Fibroblast of lung (primary cell): ENCODE results near the gene HNF1B. TPM values are rescaled to one million over a fixed set of nuclear protein-coding genes. Genes with fewer than 3 reads are reported as not detected.

Experiments
- DNase-seq, 2 donors: peaks; one replicate each; pipeline versions ENCODE4 v3.0.0 to v3.0.0-alpha.2; 2010; ENCODE audit warnings: low read depth in 2 of 2
- H2AFZ ChIP-seq: 2 replicates; pipeline ENCODE4 v1.5.1; 2012; ENCODE audit warnings: low read length, control low read depth, inconsistent platforms
- H3K27ac ChIP-seq: 2 replicates; pipeline ENCODE4 v1.5.1; 2011; ENCODE audit warnings: low read length, control low read depth; ENCODE audit not compliant: insufficient read depth
- H3K27me3 ChIP-seq: 2 replicates; pipeline ENCODE4 v1.5.1; 2011; ENCODE audit warnings: mild to moderate bottlenecking, low read length; ENCODE audit not compliant: control insufficient read depth, insufficient read depth
- H3K36me3 ChIP-seq: 2 replicates; pipeline ENCODE4 v1.5.1; 2011; ENCODE audit warnings: low read length; ENCODE audit not compliant: control insufficient read depth, insufficient read depth
- H3K4me1 ChIP-seq: 2 replicates; pipeline ENCODE4 v1.5.1; 2011; ENCODE audit warnings: low read length; ENCODE audit not compliant: control insufficient read depth, insufficient read depth; ENCODE audit errors: extremely low read depth
- H3K4me2 ChIP-seq: 2 replicates; pipeline ENCODE4 v1.5.1; 2011; ENCODE audit warnings: low read length, control low read depth; ENCODE audit not compliant: insufficient read depth; ENCODE audit errors: extremely low read depth
- H3K4me3 ChIP-seq, 4 experiments: fragments of 200-600 bp in 1 of 4; sonication (generic) in 1 of 4; replicated peaks in 1 of 4; 2 replicates each; pipeline ENCODE4 v1.5.1; 2011 to 2016; ENCODE audit warnings: low read length in 4 of 4, low read depth in 3 of 4, mild to moderate bottlenecking in 3 of 4, control low read depth in 2 of 4, inconsistent platforms in 1 of 4, mixed read lengths in 1 of 4; ENCODE audit not compliant: insufficient read depth in 1 of 4; ENCODE audit errors: control extremely low read depth in 1 of 4
- H3K79me2 ChIP-seq: 2 replicates; pipeline ENCODE4 v1.5.1; 2012; ENCODE audit warnings: mild to moderate bottlenecking, low read length, inconsistent platforms; ENCODE audit not compliant: control insufficient read depth, insufficient read depth
- H3K9ac ChIP-seq: 2 replicates; pipeline ENCODE4 v1.5.1; 2011; ENCODE audit warnings: mild to moderate bottlenecking, low read length, control low read depth; ENCODE audit not compliant: insufficient read depth
- H3K9me3 ChIP-seq: 2 replicates; pipeline ENCODE4 v1.5.1; 2012; ENCODE audit warnings: low read depth, low read length; ENCODE audit not compliant: control insufficient read depth, insufficient read depth
- H4K20me1 ChIP-seq: 2 replicates; pipeline ENCODE4 v1.5.1; 2011; ENCODE audit warnings: low read length; ENCODE audit not compliant: control insufficient read depth, insufficient read depth; ENCODE audit errors: extremely low read depth
- CTCF ChIP-seq, 2 donors: IDR thresholded peaks in 1 of 2; conservative IDR thresholded peaks in 1 of 2; 1 replicate in 1 of 2; 2 replicates in 1 of 2; pipeline ENCODE4 v1.5.1; 2011 to 2012; ENCODE audit warnings: low read length in 2 of 2, control low read depth in 1 of 2, inconsistent platforms in 1 of 2, low read depth in 1 of 2, mild to moderate bottlenecking in 1 of 2
- EZH2 ChIP-seq: IDR thresholded peaks from 2 replicates; pipeline ENCODE4 v1.5.1; 2012; ENCODE audit warnings: low read length, control low read depth, mild to moderate bottlenecking; ENCODE audit errors: missing control alignments
- polyA plus RNA-seq, 2 donors: library from polyadenylated mRNA; depleted of rRNA in 1 of 2; stranded (reverse) in 1 of 2; unstranded in 1 of 2; fragments of >200 nt; gene quantifications; 2 replicates each; pipeline ENCODE4 v1.2.1, GENCODE V29; 2011 to 2012; ENCODE audit warnings: missing spikeins in 1 of 2
- total RNA-seq: library from RNA; depleted of rRNA; stranded (reverse); fragments of >200 nt; gene quantifications from 2 replicates; pipeline ENCODE4 v1.2.1, GENCODE V29; 2014

Gene HNF1B
- total and polyA plus RNA-seq, 2 donors (not counting 1 experiment from before 2014, with no cell fraction given) = not detected

GRCh38 chr17:37750292-37750691 lies 5.4 kb upstream of the HNF1B start:
- no peaks in the 10 kb centered on the region for H3K36me3 ChIP-seq
- H3K4me1 ChIP-seq = no peaks in the 10 kb centered on the region
- H3K4me3 ChIP-seq = no peak overlapping the region
- no peaks in the 10 kb centered on the region for H3K79me2 ChIP-seq
- TF ChIP-seq CTCF (conservative IDR thresholded peaks at IDR 0.05 in 1 of 2, IDR thresholded peaks at IDR 0.05 in 1 of 2; ENCODE audit: low read depth in 1 of 2, low read length in 2 of 2) (no peak), EZH2 (no peak)
- H2AFZ ChIP-seq = no peak overlapping the region
- H4K20me1 ChIP-seq = no peaks in the 10 kb centered on the region
- peaks cover 27% of the 10 kb centered on the region for H3K27me3 ChIP-seq
- H3K4me2 ChIP-seq = no peak overlapping the region
- no peaks in the 10 kb centered on the region for H3K9me3 ChIP-seq
- no peak for DNase-seq
- H3K27ac ChIP-seq = no peak overlapping the region
- no peak overlapping the region for H3K9ac ChIP-seq

GRCh38 chr17:37747222-37747621 lies 2.4 kb upstream of the HNF1B start:
- no peak overlapping the region for H2AFZ ChIP-seq
- H3K4me1 ChIP-seq = no peaks in the 10 kb centered on the region
- no peak overlapping the region for H3K4me2 ChIP-seq
- no peaks in the 10 kb centered on the region for H4K20me1 ChIP-seq
- H3K9ac ChIP-seq = no peak overlapping the region
- TF ChIP-seq CTCF (conservative IDR thresholded peaks at IDR 0.05 in 1 of 2, IDR thresholded peaks at IDR 0.05 in 1 of 2; ENCODE audit: low read depth in 1 of 2, low read length in 2 of 2) (no peak), EZH2 (no peak)
- H3K27ac ChIP-seq = no peak overlapping the region
- peaks cover 57% of the 10 kb centered on the region for H3K27me3 ChIP-seq
- no peaks in the 10 kb centered on the region for H3K36me3 ChIP-seq
- H3K79me2 ChIP-seq = no peaks in the 10 kb centered on the region
- no peak overlapping the region for H3K4me3 ChIP-seq
- no peaks in the 10 kb centered on the region for H3K9me3 ChIP-seq
- DNase-seq = no peak

- no peak for DNase-seq
- Histone ChIP-seq H3K36me3 (no peaks in the 10 kb centered on the region), H3K79me2 (no peaks in the 10 kb centered on the region), H3K9ac (no peak overlapping the region), H3K4me3 (no peak overlapping the region), H3K4me1 (no peaks in the 10 kb centered on the region), H3K27ac (no peak overlapping the region), H3K27me3 (peaks cover 63% of the 10 kb centered on the region), H4K20me1 (peaks cover under 1% of the 10 kb centered on the region), H3K4me2 (no peak overlapping the region), H3K9me3 (no peaks in the 10 kb centered on the region), H2AFZ (no peak overlapping the region)
- TF ChIP-seq EZH2 = no peak
- no peak for TF ChIP-seq CTCF (conservative IDR thresholded peaks at IDR 0.05 in 1 of 2, IDR thresholded peaks at IDR 0.05 in 1 of 2; ENCODE audit: low read depth in 1 of 2, low read length in 2 of 2)
Observed at GRCh38 chr17:37746617-37747016, 1.8 kb upstream of the HNF1B start.
